Measurements from ENCODE around the gene MBIP. TPM values are rescaled to one million over a fixed set of nuclear protein-coding genes. Genes with fewer than 3 reads are reported as not detected.

MBIP gene
- total RNA-seq, 2 experiments from 2014 or later, result 77.9 to 78.9 TPM

DNA sequence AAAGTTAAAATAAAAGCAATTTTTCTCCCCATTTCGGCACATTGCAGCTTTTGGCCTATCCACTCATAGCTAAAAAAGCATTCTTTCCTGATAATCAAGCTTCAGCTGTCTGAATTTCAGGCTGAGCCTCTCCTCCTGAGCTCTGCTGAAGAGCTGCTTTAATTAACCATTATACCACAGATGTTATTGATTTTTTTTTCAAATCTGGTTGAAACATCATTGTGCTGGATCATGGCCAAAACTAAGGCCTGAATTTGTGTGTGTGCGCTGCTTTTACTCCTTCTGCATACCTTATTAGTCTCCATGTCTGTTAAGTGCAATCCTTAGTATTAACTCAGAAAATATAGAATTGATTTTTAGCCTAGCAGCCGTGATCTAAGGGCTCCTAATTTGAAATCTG lies 52.3 kb downstream of the MBIP start:
- CTCF ChIA-PET, result no interaction called here

DNA sequence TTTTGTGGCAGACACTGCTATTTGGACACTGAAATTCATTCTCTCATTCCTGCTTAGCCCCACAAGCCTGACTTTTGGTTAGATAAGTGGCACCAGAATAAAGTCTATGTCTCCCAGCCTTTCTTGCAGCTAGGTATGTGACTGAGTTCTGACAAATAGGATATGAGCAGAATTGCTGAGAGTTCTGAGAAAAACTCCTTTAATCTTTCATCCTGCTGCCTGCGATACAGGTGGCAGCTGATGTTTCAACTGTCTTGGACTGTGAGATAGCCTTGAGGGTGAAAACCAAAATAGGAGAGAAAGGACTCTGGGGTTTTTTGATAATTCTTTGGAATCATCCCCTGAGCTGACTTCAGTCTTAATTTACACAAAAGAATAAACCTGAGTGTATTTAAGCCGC lies 55.8 kb downstream of the MBIP start:
- H3K36me3 ChIP-seq (ENCODE audit: insufficient read depth, low read length), result no peaks in the 10 kb centered on the region
- intact Hi-C loops (cut with DNase I, micrococcal nuclease), result no loop called here
- H3K9me3 Mint-ChIP-seq, result no peaks in the 10 kb centered on the region
- ATAC-seq (ENCODE audit: poor library complexity), result no peak
- no peaks in the 10 kb centered on the region for H3K27me3 ChIP-seq (ENCODE audit: control insufficient read depth in 1 of 2, insufficient read depth in 2 of 2, low read length in 2 of 2)
- CTCF ChIA-PET, result no interaction called here
- DNase-seq, result no peak
- POLR2A ChIA-PET, result no interaction called here
- H3K4me3 ChIP-seq (ENCODE audit: low read length), result no peak overlapping the region
- no peaks in the 10 kb centered on the region for H3K4me1 ChIP-seq (ENCODE audit: insufficient read depth, low read length)
- TF ChIP-seq, protein P1, sequence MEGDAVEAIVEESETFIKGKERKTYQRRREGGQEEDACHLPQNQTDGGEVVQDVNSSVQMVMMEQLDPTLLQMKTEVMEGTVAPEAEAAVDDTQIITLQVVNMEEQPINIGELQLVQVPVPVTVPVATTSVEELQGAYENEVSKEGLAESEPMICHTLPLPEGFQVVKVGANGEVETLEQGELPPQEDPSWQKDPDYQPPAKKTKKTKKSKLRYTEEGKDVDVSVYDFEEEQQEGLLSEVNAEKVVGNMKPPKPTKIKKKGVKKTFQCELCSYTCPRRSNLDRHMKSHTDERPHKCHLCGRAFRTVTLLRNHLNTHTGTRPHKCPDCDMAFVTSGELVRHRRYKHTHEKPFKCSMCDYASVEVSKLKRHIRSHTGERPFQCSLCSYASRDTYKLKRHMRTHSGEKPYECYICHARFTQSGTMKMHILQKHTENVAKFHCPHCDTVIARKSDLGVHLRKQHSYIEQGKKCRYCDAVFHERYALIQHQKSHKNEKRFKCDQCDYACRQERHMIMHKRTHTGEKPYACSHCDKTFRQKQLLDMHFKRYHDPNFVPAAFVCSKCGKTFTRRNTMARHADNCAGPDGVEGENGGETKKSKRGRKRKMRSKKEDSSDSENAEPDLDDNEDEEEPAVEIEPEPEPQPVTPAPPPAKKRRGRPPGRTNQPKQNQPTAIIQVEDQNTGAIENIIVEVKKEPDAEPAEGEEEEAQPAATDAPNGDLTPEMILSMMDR (IDR thresholded peaks at IDR 0.05), result no peak
- H3K27me3 Mint-ChIP-seq, result peaks cover 25% of the 10 kb centered on the region
- H3K4me3 Mint-ChIP-seq, result no peak overlapping the region
- H3K4me1 Mint-ChIP-seq (ENCODE audit: low read depth), result no peaks in the 10 kb centered on the region
- H3K9me3 ChIP-seq (ENCODE audit: control insufficient read depth in 1 of 2, insufficient read depth in 1 of 2, low read length in 2 of 2), result no peaks in the 10 kb centered on the region
- H3K27ac ChIP-seq (ENCODE audit: low read depth in 1 of 2, low read length in 2 of 2), result no peak overlapping the region
- H3K36me3 Mint-ChIP-seq (ENCODE audit: low read depth), result no peaks in the 10 kb centered on the region
- no peak overlapping the region for H3K27ac Mint-ChIP-seq

More for the DNA sequence above, 52.3 kb downstream of the MBIP start:
- H3K4me3 ChIP-seq (ENCODE audit: low read length), result no peak overlapping the region
- no peaks in the 10 kb centered on the region for H3K36me3 ChIP-seq (ENCODE audit: insufficient read depth, low read length)
- POLR2A ChIA-PET, result no interaction called here
- H3K27ac Mint-ChIP-seq, result no peak overlapping the region
- no peak overlapping the region for H3K4me3 Mint-ChIP-seq
- H3K27ac ChIP-seq (ENCODE audit: low read depth in 1 of 2, low read length in 2 of 2), result no peak overlapping the region
- ATAC-seq (ENCODE audit: poor library complexity), result no peak
- peaks cover 18 to 20% of the 10 kb centered on the region in 2 experiments for H3K27me3 ChIP-seq (ENCODE audit: control insufficient read depth in 1 of 2, insufficient read depth in 2 of 2, low read length in 2 of 2)
- TF ChIP-seq, protein P1 (IDR thresholded peaks at IDR 0.05), result no peak
- no peaks in the 10 kb centered on the region for H3K36me3 Mint-ChIP-seq (ENCODE audit: low read depth)
- peaks cover 0 to 4% of the 10 kb centered on the region in 2 experiments for H3K9me3 ChIP-seq (ENCODE audit: control insufficient read depth in 1 of 2, insufficient read depth in 1 of 2, low read length in 2 of 2)
- peaks cover 54% of the 10 kb centered on the region for H3K27me3 Mint-ChIP-seq
- intact Hi-C loops (cut with DNase I, micrococcal nuclease), result no loop called here
- peaks cover 6% of the 10 kb centered on the region for H3K4me1 ChIP-seq (ENCODE audit: insufficient read depth, low read length)
- DNase-seq, result no peak
- H3K9me3 Mint-ChIP-seq, result no peaks in the 10 kb centered on the region
- peaks cover 15% of the 10 kb centered on the region for H3K4me1 Mint-ChIP-seq (ENCODE audit: low read depth)

DNA sequence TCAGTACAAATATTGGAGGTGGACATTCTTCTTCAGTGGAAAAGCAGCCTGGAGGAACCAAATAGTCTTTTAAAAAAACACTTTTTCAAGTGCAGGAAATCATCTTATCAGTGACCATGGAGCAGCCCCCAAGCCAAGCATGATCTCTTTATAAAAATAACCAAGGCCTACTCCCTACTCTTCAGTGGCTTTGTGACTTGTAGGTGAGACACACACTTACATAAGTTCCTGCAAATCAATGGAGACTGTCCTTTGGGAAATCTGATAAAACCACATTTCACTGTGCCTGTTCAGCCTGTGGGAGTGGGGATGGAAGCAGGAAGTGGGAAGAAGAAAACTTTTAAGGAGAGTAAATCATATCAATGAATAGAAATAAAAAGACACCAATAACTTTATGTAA lies 56.3 kb downstream of the MBIP start:
- no peak overlapping the region for H3K27ac Mint-ChIP-seq
- no peaks in the 10 kb centered on the region for H3K4me1 Mint-ChIP-seq (ENCODE audit: low read depth)
- Histone ChIP-seq H3K9me3 (ENCODE audit: control insufficient read depth in 1 of 2, insufficient read depth in 1 of 2, low read length in 2 of 2) (no peaks in the 10 kb centered on the region), H3K27me3 (ENCODE audit: control insufficient read depth in 1 of 2, insufficient read depth in 2 of 2, low read length in 2 of 2) (no peaks in the 10 kb centered on the region), H3K4me3 (ENCODE audit: low read length) (no peak overlapping the region), H3K36me3 (ENCODE audit: insufficient read depth, low read length) (no peaks in the 10 kb centered on the region), H3K27ac (ENCODE audit: low read depth in 1 of 2, low read length in 2 of 2) (no peak overlapping the region), H3K4me1 (ENCODE audit: insufficient read depth, low read length) (no peaks in the 10 kb centered on the region)
- no peaks in the 10 kb centered on the region for H3K36me3 Mint-ChIP-seq (ENCODE audit: low read depth)
- ATAC-seq (ENCODE audit: poor library complexity) (no peak), DNase-seq (no peak)
- intact Hi-C loops (cut with DNase I, micrococcal nuclease), result no loop called here
- TF ChIP-seq, protein P1 (IDR thresholded peaks at IDR 0.05), result no peak
- H3K27me3 Mint-ChIP-seq, result peaks cover 28% of the 10 kb centered on the region
- ChIA-PET CTCF (no interaction called here), POLR2A (no interaction called here)
- no peak overlapping the region for H3K4me3 Mint-ChIP-seq
- H3K9me3 Mint-ChIP-seq, result no peaks in the 10 kb centered on the region
